Tibial artery (tissue), 4 donors: ENCODE data around the gene ZMYND11.

Source experiments
- DNase-seq, 2 donors: peaks; one replicate each; pipeline ENCODE4 v3.0.0-alpha.2; 2019
- H3K27ac ChIP-seq, 2 donors: fragments of 200-600 bp; sonication (generic) in 1 of 2; 1 replicate in 1 of 2; 2 replicates in 1 of 2; pipeline ENCODE4 v1.5.1; 2018 to 2019; ENCODE audit warnings: mild to moderate bottlenecking in 1 of 2
- H3K27me3 ChIP-seq, 2 donors: fragments of 200-600 bp; sonication (generic) in 1 of 2; one replicate each; pipeline versions ENCODE4 v1.5.1 to v1.6.0; 2016 to 2019
- H3K36me3 ChIP-seq, 3 donors: fragments of 200-600 bp; sonication (generic) in 2 of 3; one replicate each; pipeline ENCODE4 v1.5.1; 2016 to 2019; ENCODE audit warnings: mild to moderate bottlenecking in 2 of 3
- H3K4me1 ChIP-seq, 4 donors: fragments of 200-600 bp; sonication (generic) in 2 of 4; 1 replicate in 3 of 4; 2 replicates in 1 of 4; pipeline ENCODE4 v1.5.1; 2016 to 2019
- H3K4me3 ChIP-seq, 2 donors: fragments of 200-600 bp; sonication (generic) in 1 of 2; 1 replicate in 1 of 2; 2 replicates in 1 of 2; pipeline ENCODE4 v1.5.1; 2018 to 2019; ENCODE audit warnings: mild to moderate bottlenecking in 2 of 2
- H3K9me3 ChIP-seq, 3 donors: fragments of 200-600 bp; sonication (generic) in 1 of 3; one replicate each; pipeline ENCODE4 v1.5.1; 2016 to 2019
- intact Hi-C: fragments of 100-400 bp; cut with DNase I; formaldehyde crosslinking; loops from one replicate; pipeline ENCODE4 v1.15.0; 2023; ENCODE audit warnings: low total_unique reads
- TF ChIP-seq, protein P1 (sequence below), 2 experiments: fragments of 200-600 bp in 1 of 2; fragments of 450-650 bp in 1 of 2; IDR thresholded peaks; one replicate each; pipeline ENCODE4 v1.5.1; 2017 to 2019; ENCODE audit warnings: antibody characterized with exemption in 2 of 2, mild to moderate bottlenecking in 1 of 2, moderate library complexity in 1 of 2

Gene ZMYND11

DNA sequence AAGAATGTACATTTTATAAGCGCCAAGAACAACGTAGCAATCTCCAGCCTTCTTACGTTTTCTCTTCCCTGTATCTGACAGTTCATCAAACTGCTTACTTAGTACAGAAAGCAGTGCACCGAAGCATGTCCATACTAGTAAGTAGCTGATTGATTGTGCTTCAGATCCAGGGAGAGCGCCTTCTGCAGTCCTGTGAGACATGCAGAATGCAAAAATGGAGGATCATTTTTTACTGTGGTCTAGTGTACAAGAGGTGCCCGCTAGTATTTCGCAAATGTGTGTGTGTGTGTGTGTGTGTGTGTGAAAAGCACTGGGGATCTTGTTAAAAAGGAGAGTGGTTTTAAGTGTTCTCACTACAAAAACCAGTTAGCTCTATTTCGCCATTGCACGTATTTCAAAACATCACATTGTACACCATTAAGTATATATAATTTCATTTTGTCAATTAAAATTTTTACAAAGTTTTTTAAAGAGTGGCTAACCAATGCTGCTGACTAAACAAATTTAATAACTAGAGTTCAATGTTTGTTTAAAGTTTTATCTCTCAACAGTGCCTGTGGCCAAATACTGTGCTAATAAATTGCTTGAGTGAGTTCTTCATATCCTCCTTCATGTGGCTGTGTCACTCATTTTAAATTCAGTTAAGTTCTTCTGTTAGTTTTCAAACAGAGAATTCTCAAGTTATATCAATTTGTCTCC, 99.6 kb downstream of the ZMYND11 start:
- no peak overlapping the region for H3K4me3 ChIP-seq
- H3K27ac ChIP-seq = no peak overlapping the region
- H3K9me3 ChIP-seq = no peaks in the 10 kb centered on the region
- TF ChIP-seq, protein P1, sequence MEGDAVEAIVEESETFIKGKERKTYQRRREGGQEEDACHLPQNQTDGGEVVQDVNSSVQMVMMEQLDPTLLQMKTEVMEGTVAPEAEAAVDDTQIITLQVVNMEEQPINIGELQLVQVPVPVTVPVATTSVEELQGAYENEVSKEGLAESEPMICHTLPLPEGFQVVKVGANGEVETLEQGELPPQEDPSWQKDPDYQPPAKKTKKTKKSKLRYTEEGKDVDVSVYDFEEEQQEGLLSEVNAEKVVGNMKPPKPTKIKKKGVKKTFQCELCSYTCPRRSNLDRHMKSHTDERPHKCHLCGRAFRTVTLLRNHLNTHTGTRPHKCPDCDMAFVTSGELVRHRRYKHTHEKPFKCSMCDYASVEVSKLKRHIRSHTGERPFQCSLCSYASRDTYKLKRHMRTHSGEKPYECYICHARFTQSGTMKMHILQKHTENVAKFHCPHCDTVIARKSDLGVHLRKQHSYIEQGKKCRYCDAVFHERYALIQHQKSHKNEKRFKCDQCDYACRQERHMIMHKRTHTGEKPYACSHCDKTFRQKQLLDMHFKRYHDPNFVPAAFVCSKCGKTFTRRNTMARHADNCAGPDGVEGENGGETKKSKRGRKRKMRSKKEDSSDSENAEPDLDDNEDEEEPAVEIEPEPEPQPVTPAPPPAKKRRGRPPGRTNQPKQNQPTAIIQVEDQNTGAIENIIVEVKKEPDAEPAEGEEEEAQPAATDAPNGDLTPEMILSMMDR (IDR thresholded peaks at IDR 0.05) = no peak
- DNase-seq = no peak
- H3K36me3 ChIP-seq = peaks cover 6 to 19% (median 10%) of the 10 kb centered on the region in 3 donors
- H3K27me3 ChIP-seq = no peaks in the 10 kb centered on the region
- peaks cover 0 to 3% (median 0%) of the 10 kb centered on the region in 4 donors for H3K4me1 ChIP-seq
- intact Hi-C loops = no loop called here

DNA sequence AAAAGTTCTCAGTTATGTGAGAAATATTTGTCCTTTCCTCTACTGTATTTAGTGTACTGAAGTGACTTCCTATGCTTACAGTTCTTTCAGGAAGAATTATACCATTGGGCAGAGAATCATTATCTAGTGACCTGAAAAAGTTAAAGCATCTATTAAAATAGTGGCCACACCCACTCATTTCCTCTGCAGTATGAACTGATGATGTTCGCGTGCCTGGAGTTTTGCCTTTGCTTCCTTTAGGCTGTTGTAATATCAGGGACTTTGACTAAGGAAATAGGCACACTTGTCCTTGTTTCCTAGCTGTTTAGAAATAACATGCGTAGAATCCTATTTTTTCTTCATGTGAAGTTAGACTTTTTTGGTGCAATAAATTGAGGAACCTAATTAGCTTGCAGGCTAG, 100.7 kb downstream of the ZMYND11 start:
- H3K9me3 ChIP-seq = no peaks in the 10 kb centered on the region
- TF ChIP-seq, protein P1 (IDR thresholded peaks at IDR 0.05) = no peak
- peaks cover 6 to 27% (median 10%) of the 10 kb centered on the region in 3 donors for H3K36me3 ChIP-seq
- no peaks in the 10 kb centered on the region for H3K27me3 ChIP-seq
- H3K27ac ChIP-seq = no peak overlapping the region
- intact Hi-C loops = no loop called here
- peaks cover 0 to 5% (median 2%) of the 10 kb centered on the region in 4 donors for H3K4me1 ChIP-seq
- DNase-seq = no peak
- H3K4me3 ChIP-seq = no peak overlapping the region

DNA sequence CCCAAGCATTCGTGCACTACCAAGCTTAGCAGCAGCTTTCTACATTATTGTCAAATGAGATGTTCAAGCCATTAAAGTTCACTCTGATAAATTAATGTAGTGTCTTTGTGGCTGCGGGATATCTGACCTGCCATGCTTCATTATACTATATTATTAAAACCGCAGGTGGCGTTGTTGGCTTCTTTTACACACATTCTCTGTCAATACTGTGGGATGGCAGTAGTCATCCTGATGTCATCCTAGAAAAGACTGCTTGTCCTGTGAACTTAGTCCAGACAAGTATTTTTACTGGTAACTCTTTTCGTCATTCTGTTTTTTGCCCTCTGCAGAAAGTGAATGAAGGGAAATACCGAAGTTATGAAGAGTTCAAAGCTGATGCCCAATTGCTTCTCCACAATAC, 103.9 kb downstream of the ZMYND11 start:
- peaks cover 17 to 39% (median 21%) of the 10 kb centered on the region in 3 donors for H3K36me3 ChIP-seq
- TF ChIP-seq, protein P1 (IDR thresholded peaks at IDR 0.05) = no peak
- H3K9me3 ChIP-seq = no peaks in the 10 kb centered on the region
- DNase-seq = no peak
- H3K27me3 ChIP-seq = no peaks in the 10 kb centered on the region
- no peak overlapping the region for H3K4me3 ChIP-seq
- intact Hi-C loops = no loop called here
- H3K4me1 ChIP-seq = peaks cover 0 to 19% (median 8%) of the 10 kb centered on the region in 4 donors
- no peak overlapping the region for H3K27ac ChIP-seq

DNA sequence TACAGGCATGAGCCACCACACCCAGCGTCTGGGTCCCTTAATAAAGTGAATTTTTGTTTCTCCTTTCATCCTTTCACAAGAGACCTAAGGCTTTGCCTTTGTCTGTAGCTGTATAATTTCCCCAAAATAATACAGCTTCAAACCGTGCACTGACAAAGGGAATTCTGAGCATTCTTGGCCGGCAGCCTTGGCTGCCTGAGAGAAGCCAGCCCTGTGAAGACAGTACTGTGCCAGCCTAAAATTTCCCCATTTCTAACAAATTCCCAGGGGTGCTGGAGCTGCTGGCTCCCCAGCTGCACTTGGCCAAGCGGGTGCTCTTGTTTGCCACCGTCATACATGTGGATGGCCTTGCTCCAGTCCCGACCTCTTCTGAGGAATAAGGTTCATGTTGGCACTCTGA, 106.2 kb downstream of the ZMYND11 start:
- H3K9me3 ChIP-seq = no peaks in the 10 kb centered on the region
- no peak for DNase-seq
- peaks cover 20 to 57% (median 26%) of the 10 kb centered on the region in 3 donors for H3K36me3 ChIP-seq
- H3K27ac ChIP-seq = peak overlapping the region; percentile 8 to 29
- TF ChIP-seq, protein P1 (IDR thresholded peaks at IDR 0.05) = no peak
- H3K4me1 ChIP-seq = peaks cover 0 to 19% (median 7%) of the 10 kb centered on the region in 4 donors
- intact Hi-C loops = no loop called here
- H3K27me3 ChIP-seq = no peaks in the 10 kb centered on the region
- H3K4me3 ChIP-seq = no peak overlapping the region

DNA sequence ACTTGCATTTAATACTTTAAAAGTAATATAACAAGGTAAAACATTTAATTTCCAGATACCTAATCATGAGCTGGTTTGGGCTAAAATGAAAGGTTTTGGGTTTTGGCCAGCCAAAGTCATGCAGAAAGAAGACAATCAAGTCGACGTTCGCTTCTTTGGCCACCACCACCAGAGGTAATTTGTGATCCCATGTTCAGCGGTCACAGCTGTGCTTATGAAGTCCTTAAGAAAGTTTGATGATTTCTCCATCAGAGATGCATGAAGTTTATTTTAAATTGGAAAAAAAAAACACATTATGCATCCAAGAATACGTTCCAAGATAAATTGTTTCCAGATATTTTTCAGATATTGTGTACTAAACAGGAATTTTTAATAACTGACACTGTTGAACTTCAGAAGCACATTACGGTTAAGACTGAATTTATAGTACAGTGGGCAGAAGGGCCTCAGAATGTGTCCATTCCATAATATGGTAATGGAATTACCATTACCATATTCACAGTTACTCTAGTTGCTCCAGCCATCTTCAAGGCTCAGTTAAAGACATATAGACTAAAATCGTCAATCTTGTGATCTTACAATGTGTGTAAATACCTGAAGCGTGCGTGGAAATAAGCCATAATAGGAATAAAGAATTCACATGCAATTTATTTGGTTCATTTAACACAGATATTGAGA, 106.8 kb downstream of the ZMYND11 start:
- Histone ChIP-seq H3K27me3 (no peaks in the 10 kb centered on the region), H3K4me1 (peaks cover 0 to 19% (median 7%) of the 10 kb centered on the region in 4 donors), H3K9me3 (no peaks in the 10 kb centered on the region), H3K27ac (peak overlapping the region in 1 of 2 donors; percentile 29), H3K4me3 (no peak overlapping the region), H3K36me3 (peaks cover 26 to 58% (median 32%) of the 10 kb centered on the region in 3 donors)
- TF ChIP-seq, protein P1 (IDR thresholded peaks at IDR 0.05) = no peak
- no peak for DNase-seq
- intact Hi-C loops = no loop called here
